Trophoblast cell (in vitro differentiated cells and primary cell): ENCODE measurements around the gene AIDA.
A peak's percentile ranks its signal among the peaks of the same experiment; 100 is the strongest.

ENCODE experiments used
- DNase-seq, 2 donors: peaks; one replicate each; pipeline ENCODE4 v3.0.0-alpha.2; 2016
- H2AFZ ChIP-seq: 2 replicates; pipeline ENCODE4 v1.6.1; 2013; ENCODE audit warnings: low read length, moderate library complexity, mild to moderate bottlenecking; ENCODE audit not compliant: insufficient read depth, poor library complexity
- H2AK5ac ChIP-seq: 2 replicates; pipeline ENCODE4 v1.6.1; 2013; ENCODE audit warnings: mild to moderate bottlenecking, low read length
- H2BK120ac ChIP-seq: 2 replicates; pipeline ENCODE4 v1.6.1; 2013; ENCODE audit warnings: low read length, mild to moderate bottlenecking, moderate library complexity; ENCODE audit not compliant: insufficient read depth, poor library complexity
- H2BK12ac ChIP-seq: 2 replicates; pipeline ENCODE4 v1.6.1; 2013; ENCODE audit warnings: mild to moderate bottlenecking, low read length, moderate library complexity
- H2BK5ac ChIP-seq: 2 replicates; pipeline ENCODE4 v1.6.1; 2013; ENCODE audit warnings: low read length, low read depth, moderate library complexity, mild to moderate bottlenecking; ENCODE audit not compliant: poor library complexity
- H3K14ac ChIP-seq: 2 replicates; pipeline ENCODE4 v1.6.1; 2013; ENCODE audit warnings: mild to moderate bottlenecking, low read length
- H3K18ac ChIP-seq: 2 replicates; pipeline ENCODE4 v1.6.1; 2013; ENCODE audit warnings: mild to moderate bottlenecking, low read length
- H3K23ac ChIP-seq: 2 replicates; pipeline ENCODE4 v1.6.1; 2013; ENCODE audit warnings: low read length
- H3K27ac ChIP-seq: 2 replicates; pipeline ENCODE4 v1.5.1; 2013; ENCODE audit warnings: low read depth, mild to moderate bottlenecking, inconsistent platforms, low read length, moderate library complexity
- H3K27me3 ChIP-seq: 2 replicates; pipeline ENCODE4 v1.6.1; 2013; ENCODE audit warnings: inconsistent platforms, mild to moderate bottlenecking, low read length, moderate library complexity; ENCODE audit not compliant: insufficient read depth
- H3K36me3 ChIP-seq, 2 experiments: 1 replicate in 1 of 2; 2 replicates in 1 of 2; pipeline ENCODE4 v1.6.1; 2013; ENCODE audit warnings: low read length in 2 of 2, mild to moderate bottlenecking in 2 of 2, moderate library complexity in 1 of 2; ENCODE audit not compliant: insufficient read depth in 2 of 2, control insufficient read depth in 1 of 2
- H3K4ac ChIP-seq: 2 replicates; pipeline ENCODE4 v1.6.1; 2013; ENCODE audit warnings: low read depth, mild to moderate bottlenecking, low read length, moderate library complexity
- H3K4me1 ChIP-seq, 2 experiments: 1 replicate in 1 of 2; 2 replicates in 1 of 2; pipeline ENCODE4 v1.6.1; 2013; ENCODE audit warnings: low read length in 2 of 2, mild to moderate bottlenecking in 2 of 2, moderate library complexity in 1 of 2; ENCODE audit not compliant: insufficient read depth in 2 of 2, control insufficient read depth in 1 of 2
- H3K4me2 ChIP-seq: 2 replicates; pipeline ENCODE4 v1.6.1; 2013; ENCODE audit warnings: inconsistent platforms, mild to moderate bottlenecking, low read length, moderate library complexity
- H3K4me3 ChIP-seq: 2 replicates; pipeline ENCODE4 v1.5.1; 2013; ENCODE audit warnings: mild to moderate bottlenecking, low read depth, low read length, inconsistent platforms
- H3K79me1 ChIP-seq: one replicate; pipeline ENCODE4 v1.6.1; 2013; ENCODE audit warnings: low read length
- H3K79me2 ChIP-seq: 2 replicates; pipeline ENCODE4 v1.6.1; 2013; ENCODE audit warnings: low read length, mild to moderate bottlenecking; ENCODE audit not compliant: control insufficient read depth, insufficient read depth, poor library complexity
- H3K9ac ChIP-seq: 2 replicates; pipeline ENCODE4 v1.6.1; 2013; ENCODE audit warnings: mild to moderate bottlenecking, low read length
- H3K9me3 ChIP-seq: 2 replicates; pipeline ENCODE4 v1.6.1; 2013; ENCODE audit warnings: low read depth, mild to moderate bottlenecking, control low read depth, inconsistent platforms, low read length; ENCODE audit not compliant: insufficient read depth
- H4K12ac ChIP-seq: 2 replicates; pipeline ENCODE4 v1.6.1; 2013; ENCODE audit warnings: low read depth, mild to moderate bottlenecking, low read length, moderate library complexity
- H4K8ac ChIP-seq: 2 replicates; pipeline ENCODE4 v1.6.1; 2013; ENCODE audit warnings: low read depth, mild to moderate bottlenecking, low read length, moderate library complexity
- H4K91ac ChIP-seq: one replicate; pipeline ENCODE4 v1.6.1; 2013; ENCODE audit warnings: low read depth, mild to moderate bottlenecking, low read length, moderate library complexity
- WGBS: extraction: QIAGEN DNeasy Blood & Tissue Kit; methylation state at CpG from one replicate; pipeline ENCODE4 v1.1.7; 2013; ENCODE audit warnings: missing lambda C conversion rate; ENCODE audit not compliant: insufficient read length, insufficient coverage; ENCODE audit errors: extremely low coverage; 5-methylcytosine and 5-hydroxymethylcytosine counted together

The AIDA gene

GRCh38 chr1:222656391-222657155 lies 55.7 kb downstream of the AIDA start:
- Histone ChIP-seq H4K91ac (no peak overlapping the region), H3K4me3 (no peak overlapping the region), H3K4ac (no peak overlapping the region), H2BK12ac (no peak overlapping the region), H4K8ac (no peak overlapping the region), H3K4me2 (no peak overlapping the region), H3K18ac (no peak overlapping the region), H3K9ac (no peak overlapping the region), H3K9me3 (no peaks in the 10 kb centered on the region), H2BK120ac (no peak overlapping the region), H2BK5ac (no peak overlapping the region), H2AK5ac (no peak overlapping the region), H3K79me2 (no peaks in the 10 kb centered on the region), H2AFZ (no peak overlapping the region), H3K4me1 (no peaks in the 10 kb centered on the region), H3K79me1 (no peaks in the 10 kb centered on the region), H3K14ac (no peak overlapping the region), H3K27me3 (no peaks in the 10 kb centered on the region), H3K36me3 (peaks cover 5 to 27% of the 10 kb centered on the region in 2 experiments), H3K23ac (no peak overlapping the region), H4K12ac (no peak overlapping the region), H3K27ac (no peak overlapping the region)
- DNase-seq, result no peak
- WGBS, result no CpG with 5 or more reads among the region's 2 CpGs

- Histone ChIP-seq H3K9ac (no peak overlapping the region), H3K14ac (no peak overlapping the region), H4K12ac (no peak overlapping the region), H3K4me2 (no peak overlapping the region), H3K36me3 (peaks cover 3 to 22% of the 10 kb centered on the region in 2 experiments), H3K4ac (no peak overlapping the region), H2BK5ac (no peak overlapping the region), H3K23ac (no peak overlapping the region), H3K4me1 (no peaks in the 10 kb centered on the region), H3K9me3 (no peaks in the 10 kb centered on the region), H3K79me2 (no peaks in the 10 kb centered on the region), H3K27me3 (no peaks in the 10 kb centered on the region), H2AK5ac (no peak overlapping the region), H3K4me3 (no peak overlapping the region), H2AFZ (no peak overlapping the region), H2BK12ac (no peak overlapping the region), H3K27ac (no peak overlapping the region), H2BK120ac (no peak overlapping the region), H3K18ac (no peak overlapping the region), H4K8ac (no peak overlapping the region), H3K79me1 (no peaks in the 10 kb centered on the region), H4K91ac (no peak overlapping the region)
- peak in 1 of 2 donors; percentile 27 for DNase-seq
- WGBS, result no CpG with 5 or more reads among the region's 5 CpGs
Measured at GRCh38 chr1:222654849-222655248, 57.4 kb downstream of the AIDA start.

DNA sequence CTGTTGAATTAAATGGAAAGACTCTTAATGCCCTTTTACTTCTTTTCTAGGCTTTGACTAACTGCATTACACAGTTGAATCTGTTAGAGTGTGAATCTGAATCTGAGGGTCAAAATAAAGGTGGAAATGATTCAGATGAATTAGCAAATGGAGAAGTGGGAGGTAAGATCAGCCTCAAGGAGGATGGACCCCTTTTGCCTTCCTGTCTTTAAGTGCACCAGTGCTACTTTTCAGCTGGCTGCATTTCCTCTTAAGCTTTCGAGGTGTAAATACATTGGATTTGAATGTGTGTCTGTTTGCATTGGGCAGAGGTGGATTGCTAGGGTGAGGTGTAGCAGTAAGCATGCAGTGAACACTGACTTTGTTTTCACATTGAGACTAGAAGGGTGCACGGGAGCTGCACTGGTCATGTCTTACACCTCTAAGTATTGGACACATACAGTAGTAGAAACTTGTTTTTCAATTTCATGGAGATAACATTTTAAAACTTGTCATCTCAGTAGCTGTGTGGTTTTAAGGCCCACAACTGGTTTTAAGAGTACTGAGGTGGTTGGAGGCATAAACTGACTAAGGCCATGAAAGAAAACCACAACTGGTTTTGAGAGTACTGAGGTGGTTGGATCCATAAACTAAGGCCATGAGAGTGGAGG lies 59.0 kb downstream of the AIDA start:
- Histone ChIP-seq H3K14ac (no peak overlapping the region), H3K27ac (no peak overlapping the region), H3K79me2 (no peaks in the 10 kb centered on the region), H2BK120ac (no peak overlapping the region), H3K18ac (no peak overlapping the region), H3K79me1 (no peaks in the 10 kb centered on the region), H3K4me2 (no peak overlapping the region), H3K9me3 (no peaks in the 10 kb centered on the region), H2AFZ (no peak overlapping the region), H2BK5ac (no peak overlapping the region), H4K91ac (no peak overlapping the region), H2AK5ac (no peak overlapping the region), H4K12ac (no peak overlapping the region), H3K4me3 (no peak overlapping the region), H4K8ac (no peak overlapping the region), H3K9ac (no peak overlapping the region), H3K4me1 (no peaks in the 10 kb centered on the region), H3K23ac (no peak overlapping the region), H3K36me3 (peaks cover 8 to 25% of the 10 kb centered on the region in 2 experiments), H3K4ac (no peak overlapping the region), H2BK12ac (no peak overlapping the region), H3K27me3 (no peaks in the 10 kb centered on the region)
- no CpG with 5 or more reads among the region's 2 CpGs for WGBS
- DNase-seq, result no peak

DNA sequence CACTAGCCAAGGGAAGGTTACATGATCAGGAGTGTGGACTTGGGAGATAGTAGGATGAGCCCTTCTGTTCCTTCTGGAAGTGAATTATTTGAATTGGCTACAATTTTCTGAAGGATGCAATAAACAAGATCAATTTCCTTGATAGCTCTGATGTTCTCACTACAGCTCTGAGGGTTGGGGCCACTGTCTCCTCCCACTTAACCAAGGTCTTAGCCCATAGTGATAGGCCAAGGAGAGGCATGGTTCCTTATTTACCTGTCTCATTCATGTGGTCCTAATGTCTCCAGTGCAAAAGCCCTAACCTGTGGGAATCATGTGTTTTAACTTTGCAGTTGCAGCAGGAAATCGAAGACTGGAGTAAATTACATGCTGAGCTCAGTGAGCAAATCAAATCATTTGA lies 59.6 kb downstream of the AIDA start:
- H3K14ac ChIP-seq, result no peak overlapping the region
- no peak overlapping the region for H3K4me3 ChIP-seq
- H3K79me2 ChIP-seq, result no peaks in the 10 kb centered on the region
- DNase-seq, result no peak
- H2BK120ac ChIP-seq, result no peak overlapping the region
- no peak overlapping the region for H2BK5ac ChIP-seq
- H3K27me3 ChIP-seq, result no peaks in the 10 kb centered on the region
- no peak overlapping the region for H3K18ac ChIP-seq
- no peak overlapping the region for H3K4me2 ChIP-seq
- no peak overlapping the region for H2AFZ ChIP-seq
- H3K36me3 ChIP-seq, result peaks cover 8 to 24% of the 10 kb centered on the region in 2 experiments
- no peak overlapping the region for H3K4ac ChIP-seq
- H3K27ac ChIP-seq, result no peak overlapping the region
- H2AK5ac ChIP-seq, result no peak overlapping the region
- H3K79me1 ChIP-seq, result no peaks in the 10 kb centered on the region
- H3K4me1 ChIP-seq, result no peaks in the 10 kb centered on the region
- no peaks in the 10 kb centered on the region for H3K9me3 ChIP-seq
- H4K8ac ChIP-seq, result no peak overlapping the region
- H4K12ac ChIP-seq, result no peak overlapping the region
- H3K9ac ChIP-seq, result no peak overlapping the region
- no peak overlapping the region for H3K23ac ChIP-seq
- H4K91ac ChIP-seq, result no peak overlapping the region
- WGBS, result no CpG with 5 or more reads among the region's 1 CpG
- H2BK12ac ChIP-seq, result no peak overlapping the region
